ENCODE results near the gene BAG3. TPM values are rescaled to one million over a fixed set of nuclear protein-coding genes. Genes with fewer than 3 reads are reported as not detected.
A peak's percentile ranks its signal among the peaks of the same experiment; 100 is the strongest.

The BAG3 gene
- total RNA-seq (2014; rRNA removed; shearing (Covaris generic)) (0.41 and 1.9 TPM in 2 replicates), total RNA-seq (2022) (2.4 and 2.6 TPM in 2 replicates), Bru-seq, nascent RNA (percentile 42 among the genes with signal in this experiment), BruChase-seq, experiment 1, labeled RNA remaining after a 6-hour chase (percentile 28 among the genes with signal in this experiment), BruChase-seq, experiment 2, labeled RNA remaining after a 2-hour chase (percentile 39 among the genes with signal in this experiment)
- long read RNA-seq, partial matches to known transcripts: 1 of 2 reads
- long read RNA-seq, other reads (novel, unspliced or antisense): 0 of 2 reads

- CTCF ChIA-PET (ENCODE audit: unreplicated experiment): interaction anchor here (0.6 kb wide), 1 partner anchor 19 kb away, joined by 3 read pairs; no protein-coding TSS in a partner anchor
- Histone ChIP-seq H2AFZ (ENCODE audit: low read length) (peak within 1 kb of the TSS; percentile 99), H4K20me1 (ENCODE audit: insufficient read depth, low read length) (no peaks in the 10 kb centered on the region), H3K4me3 (ENCODE audit: low read depth, low read length, poor library complexity, severe bottlenecking) (peak within 1 kb of the TSS; percentile 86), H3K36me3 (ENCODE audit: insufficient read depth, low read length) (no peaks in the 10 kb centered on the region), H3K4me1 (ENCODE audit: insufficient read depth, low read length, poor library complexity, severe bottlenecking) (peaks cover 16% of the 10 kb centered on the region), H3K79me2 (ENCODE audit: insufficient read depth, low read depth, low read length) (no peaks in the 10 kb centered on the region), H3K27ac (ENCODE audit: low read depth, low read length, poor library complexity, severe bottlenecking) (peak within 1 kb of the TSS; percentile 48), H3K4me2 (ENCODE audit: low read length) (peak within 1 kb of the TSS; percentile 93), H3K9me3 (ENCODE audit: low read length) (no peaks in the 10 kb centered on the region), H3K9me2 (ENCODE audit: insufficient read depth, low read length) (no peaks in the 10 kb centered on the region)
- POLR2A ChIA-PET: interaction anchor here (0.5 to 1.2 kb wide), 4 partner anchors 22 to 243 kb away, joined by 3 to 4 read pairs (median 3); partner anchors contain the start of gene INPP5F
- no peak for TF ChIP-seq CTCF (conservative IDR thresholded peaks at IDR 0.05; ENCODE audit: low read length)
- no peak for TF ChIP-seq EZH2phosphoT487 (IDR thresholded peaks at IDR 0.05; ENCODE audit: borderline replicate concordance, low read depth, low read length)
- DNase-seq (ENCODE audit: low spot score): peak; percentile 80
- intact Hi-C loops (cut with micrococcal nuclease; ENCODE audit: unreplicated experiment): loop anchor here (2.0 to 5.0 kb wide), 2 partner anchors 54 to 108 kb away; partner anchors contain the start of genes RGS10 and TIAL1
- BruUV-seq (replicated peaks): TSS peak; percentile 96
Measured at GRCh38 chr10:119650692-119651513, at the start of gene BAG3. TSS of gene BAG3 (plus strand) at chr10:119651380. CDS start at chr10:119651676, 296 bp downstream.

- no peak overlapping the region for H3K4me3 ChIP-seq (ENCODE audit: low read depth, low read length, poor library complexity, severe bottlenecking)
- no peak overlapping the region for H3K4me2 ChIP-seq (ENCODE audit: low read length)
- peaks cover 9% of the 10 kb centered on the region for H3K4me1 ChIP-seq (ENCODE audit: insufficient read depth, low read length, poor library complexity, severe bottlenecking)
- H3K9me3 ChIP-seq (ENCODE audit: low read length): peaks cover 6% of the 10 kb centered on the region; the same call in 1 of the 2 replicates
- ChIA-PET CTCF (ENCODE audit: unreplicated experiment) (no interaction called here), POLR2A (interaction anchor here (1.0 kb wide), 1 partner anchor 31 kb away, joined by 3 read pairs; no protein-coding TSS in a partner anchor)
- peak; percentile 40 for DNase-seq (ENCODE audit: low spot score)
- intact Hi-C loops (cut with micrococcal nuclease; ENCODE audit: unreplicated experiment): loop anchor here (10.0 kb wide), 1 partner anchor 252 kb away; no protein-coding TSS in a partner anchor
- H3K36me3 ChIP-seq (ENCODE audit: insufficient read depth, low read length): no peaks in the 10 kb centered on the region
- no peak overlapping the region for H2AFZ ChIP-seq (ENCODE audit: low read length)
- no peaks in the 10 kb centered on the region for H3K79me2 ChIP-seq (ENCODE audit: insufficient read depth, low read depth, low read length)
- no TSS peak for BruUV-seq (replicated peaks)
- no peaks in the 10 kb centered on the region for H4K20me1 ChIP-seq (ENCODE audit: insufficient read depth, low read length)
- no peaks in the 10 kb centered on the region for H3K9me2 ChIP-seq (ENCODE audit: insufficient read depth, low read length)
- H3K27ac ChIP-seq (ENCODE audit: low read depth, low read length, poor library complexity, severe bottlenecking): no peak overlapping the region
- peak; percentile 74 for TF ChIP-seq CTCF (conservative IDR thresholded peaks at IDR 0.05; ENCODE audit: low read length)
- TF ChIP-seq EZH2phosphoT487 (IDR thresholded peaks at IDR 0.05; ENCODE audit: borderline replicate concordance, low read depth, low read length): no peak
Measured at GRCh38 chr10:119602241-119603095, 48.7 kb upstream of the BAG3 start.
